Omental fat pad (tissue), 4 donors: ENCODE data around the gene JPH3. TPM values are rescaled to one million over a fixed set of nuclear protein-coding genes. Genes with fewer than 3 reads are reported as not detected.

ENCODE experiments used
- ATAC-seq: fragments of 150-250 bp; one replicate; pipeline ENCODE4 v1.9.1; 2016; ENCODE audit warnings: mild to moderate bottlenecking, moderate library complexity; ENCODE audit not compliant: low FRiP score
- DNase-seq: peaks from one replicate; pipeline ENCODE4 v3.0.0-alpha.2; 2019; ENCODE audit warnings: low spot score
- CTCF ChIP-seq, 3 donors: fragments of 450-650 bp; IDR thresholded peaks; one replicate each; pipeline ENCODE4 v1.5.1; 2016 to 2017; ENCODE audit warnings: antibody characterized with exemption in 3 of 3, mild to moderate bottlenecking in 3 of 3, moderate library complexity in 2 of 3
- total RNA-seq, 4 donors: library from RNA; depleted of rRNA; stranded (reverse); fragments of >200 nt; gene quantifications; one replicate each; pipeline ENCODE4 v1.1.0, GENCODE V29; 2016

The JPH3 gene
- total RNA-seq, 4 donors from 2014 or later, result 0.32 TPM; not detected in 3

GRCh38 chr16:87669672-87670071 lies 67.4 kb downstream of the JPH3 start:
- TF ChIP-seq CTCF (IDR thresholded peaks at IDR 0.05), result no peak
- DNase-seq (no peak), ATAC-seq (no peak)

- no peak for TF ChIP-seq CTCF (IDR thresholded peaks at IDR 0.05)
- DNase-seq (no peak), ATAC-seq (no peak)
Measured at GRCh38 chr16:87671221-87671620, 68.9 kb downstream of the JPH3 start.

- no peak for DNase-seq
- no peak for TF ChIP-seq CTCF (IDR thresholded peaks at IDR 0.05)
- no peak for ATAC-seq
Measured at GRCh38 chr16:87671715-87672270, 69.5 kb downstream of the JPH3 start.

- no peak for ATAC-seq
- no peak for TF ChIP-seq CTCF (IDR thresholded peaks at IDR 0.05)
- DNase-seq, result no peak
Measured at GRCh38 chr16:87674419-87674818, 72.1 kb downstream of the JPH3 start.

GRCh38 chr16:87675111-87675719 lies 72.9 kb downstream of the JPH3 start:
- no peak for TF ChIP-seq CTCF (IDR thresholded peaks at IDR 0.05)
- no peak for DNase-seq
- ATAC-seq, result no peak

- TF ChIP-seq CTCF (IDR thresholded peaks at IDR 0.05), result no peak
- no peak for DNase-seq
- no peak for ATAC-seq
Measured at GRCh38 chr16:87677830-87678229, 75.5 kb downstream of the JPH3 start.

- DNase-seq (no peak), ATAC-seq (no peak)
- TF ChIP-seq CTCF (IDR thresholded peaks at IDR 0.05), result no peak
Measured at GRCh38 chr16:87678618-87679017, 76.3 kb downstream of the JPH3 start.
